Lower leg skin (tissue), 4 donors: Measurements from ENCODE around the gene SDK1. TPM values are rescaled to one million over a fixed set of nuclear protein-coding genes. Genes with fewer than 3 reads are reported as not detected.

ENCODE experiments used
- DNase-seq, 2 donors: peaks; one replicate each; pipeline ENCODE4 v3.0.0-alpha.2; 2019; ENCODE audit warnings: low spot score in 2 of 2
- H3K4me3 ChIP-seq: fragments of 200-600 bp; sonication (generic); 2 replicates; pipeline ENCODE4 v1.5.1; 2017; ENCODE audit warnings: mild to moderate bottlenecking, low read depth; ENCODE audit not compliant: poor library complexity, severe bottlenecking
- POLR2A ChIP-seq, 2 donors: fragments of 450-650 bp; IDR thresholded peaks; one replicate each; pipeline ENCODE4 v1.6.1; 2016 to 2017; ENCODE audit warnings: antibody characterized with exemption in 2 of 2, mild to moderate bottlenecking in 1 of 2, moderate library complexity in 1 of 2
- WGBS, 2 donors: methylation state at CpG; one replicate each; pipeline ENCODE4 v1.1.5; 2018; 5-methylcytosine and 5-hydroxymethylcytosine counted together
- intact Hi-C: fragments of 100-400 bp; cut with DNase I; formaldehyde crosslinking; loops from one replicate; pipeline ENCODE4 v1.15.0; 2023; ENCODE audit warnings: low total_unique reads
- total RNA-seq, 4 donors: library from RNA; depleted of rRNA; stranded (reverse); fragments of >200 nt; gene quantifications; one replicate each; pipeline ENCODE4 v1.1.0, GENCODE V29; 2016
- TF ChIP-seq, protein P1 (sequence below), 3 donors: fragments of 450-650 bp; IDR thresholded peaks; one replicate each; pipeline ENCODE4 v1.5.1; 2016; ENCODE audit warnings: antibody characterized with exemption in 3 of 3, mild to moderate bottlenecking in 3 of 3, moderate library complexity in 2 of 3

SDK1 gene
- total RNA-seq, 4 donors from 2014 or later = 1.9 to 7.2 (median 5.1) TPM

DNA sequence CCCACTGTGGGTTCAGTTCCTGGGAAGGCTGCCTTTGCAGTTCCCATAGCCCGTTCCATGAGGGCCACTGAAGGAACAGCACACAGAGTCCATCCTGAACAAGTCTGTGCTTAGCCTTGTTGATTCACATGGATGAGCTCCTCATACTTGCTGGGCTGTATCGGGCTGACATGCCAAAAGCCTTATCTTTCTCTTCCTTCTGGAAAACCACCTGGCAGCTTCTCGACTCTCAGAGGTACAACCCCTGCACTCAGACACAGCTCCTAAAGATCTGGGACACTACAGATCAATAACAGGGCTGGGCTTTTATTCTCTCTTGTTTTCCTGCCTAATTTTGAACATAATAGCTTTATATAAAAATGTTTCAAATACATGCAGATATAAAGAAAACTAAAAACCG lies 667.2 kb downstream of the SDK1 start:
- TF ChIP-seq, protein P1, sequence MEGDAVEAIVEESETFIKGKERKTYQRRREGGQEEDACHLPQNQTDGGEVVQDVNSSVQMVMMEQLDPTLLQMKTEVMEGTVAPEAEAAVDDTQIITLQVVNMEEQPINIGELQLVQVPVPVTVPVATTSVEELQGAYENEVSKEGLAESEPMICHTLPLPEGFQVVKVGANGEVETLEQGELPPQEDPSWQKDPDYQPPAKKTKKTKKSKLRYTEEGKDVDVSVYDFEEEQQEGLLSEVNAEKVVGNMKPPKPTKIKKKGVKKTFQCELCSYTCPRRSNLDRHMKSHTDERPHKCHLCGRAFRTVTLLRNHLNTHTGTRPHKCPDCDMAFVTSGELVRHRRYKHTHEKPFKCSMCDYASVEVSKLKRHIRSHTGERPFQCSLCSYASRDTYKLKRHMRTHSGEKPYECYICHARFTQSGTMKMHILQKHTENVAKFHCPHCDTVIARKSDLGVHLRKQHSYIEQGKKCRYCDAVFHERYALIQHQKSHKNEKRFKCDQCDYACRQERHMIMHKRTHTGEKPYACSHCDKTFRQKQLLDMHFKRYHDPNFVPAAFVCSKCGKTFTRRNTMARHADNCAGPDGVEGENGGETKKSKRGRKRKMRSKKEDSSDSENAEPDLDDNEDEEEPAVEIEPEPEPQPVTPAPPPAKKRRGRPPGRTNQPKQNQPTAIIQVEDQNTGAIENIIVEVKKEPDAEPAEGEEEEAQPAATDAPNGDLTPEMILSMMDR (IDR thresholded peaks at IDR 0.05) = no peak
- no peak for TF ChIP-seq POLR2A (IDR thresholded peaks at IDR 0.05)
- H3K4me3 ChIP-seq = no peak overlapping the region
- intact Hi-C loops = no loop called here
- WGBS, 2 donors = 72 to 78% methylated on average over 4 of the region's 4 CpGs
- no peak for DNase-seq

DNA sequence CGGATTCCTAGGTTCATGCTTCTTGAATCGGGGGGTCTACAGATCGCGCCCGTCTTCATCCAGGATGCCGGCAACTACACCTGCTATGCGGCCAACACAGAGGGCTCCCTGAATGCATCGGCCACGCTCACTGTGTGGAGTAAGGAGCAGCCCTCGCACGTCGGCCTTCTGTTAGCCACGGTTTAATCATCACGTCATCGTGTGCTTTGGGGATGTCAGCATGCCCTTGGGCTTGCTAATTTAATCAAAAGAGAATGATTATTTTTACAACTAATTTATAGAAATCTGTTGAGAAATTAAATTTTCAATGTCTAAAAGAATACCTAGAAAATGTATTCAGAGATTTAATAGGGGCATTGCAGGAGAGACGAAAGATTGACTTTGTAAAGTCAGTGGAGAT lies 668.2 kb downstream of the SDK1 start:
- no peak overlapping the region for H3K4me3 ChIP-seq
- WGBS, 2 donors = 95 to 96% methylated on average over 16 of the region's 16 CpGs
- DNase-seq = no peak
- no peak for TF ChIP-seq POLR2A (IDR thresholded peaks at IDR 0.05)
- TF ChIP-seq, protein P1 (IDR thresholded peaks at IDR 0.05) = no peak
- intact Hi-C loops = no loop called here

DNA sequence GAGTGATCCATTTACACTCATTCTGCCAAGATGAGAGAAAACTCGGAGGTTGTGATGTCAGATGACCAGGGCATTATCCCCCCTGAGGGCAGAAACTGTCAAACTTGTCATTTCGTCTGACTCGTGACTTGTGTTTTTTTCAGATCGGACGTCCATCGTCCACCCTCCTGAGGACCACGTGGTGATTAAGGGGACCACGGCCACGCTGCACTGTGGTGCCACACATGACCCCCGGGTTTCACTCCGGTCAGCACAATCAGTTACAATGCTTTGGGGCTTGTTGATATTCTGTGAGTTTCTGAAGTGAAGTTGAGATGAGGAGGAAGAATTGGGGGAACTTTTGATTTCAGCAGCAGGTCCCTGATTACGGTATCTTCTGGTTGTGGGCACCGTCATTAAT lies 670.3 kb downstream of the SDK1 start:
- intact Hi-C loops = no loop called here
- 86 to 87% methylated on average over 13 of the region's 13 CpGs for WGBS, 2 donors
- DNase-seq = no peak
- TF ChIP-seq, protein P1 (IDR thresholded peaks at IDR 0.05) = no peak
- TF ChIP-seq POLR2A (IDR thresholded peaks at IDR 0.05) = no peak
- no peak overlapping the region for H3K4me3 ChIP-seq

DNA sequence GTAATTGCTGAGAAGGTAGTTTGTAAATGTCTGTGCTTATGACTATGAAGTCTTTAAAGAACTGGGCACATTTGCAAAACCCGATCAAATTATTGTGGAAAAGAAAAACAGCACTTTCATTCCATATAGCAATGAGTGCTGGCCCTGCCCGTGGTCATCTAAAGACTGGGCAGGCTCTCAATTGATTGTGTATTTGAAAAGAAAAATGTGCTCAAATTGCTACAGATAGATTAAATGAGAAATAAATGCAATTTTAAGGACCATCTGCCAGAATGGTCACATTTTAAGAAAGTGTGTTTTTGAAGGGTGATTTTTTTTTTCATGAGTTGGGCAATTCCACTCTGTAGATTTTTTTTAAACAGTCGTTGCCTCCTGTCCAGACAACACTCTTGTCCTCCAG lies 672.2 kb downstream of the SDK1 start:
- H3K4me3 ChIP-seq = no peak overlapping the region
- intact Hi-C loops = no loop called here
- TF ChIP-seq, protein P1 (IDR thresholded peaks at IDR 0.05) = no peak
- no peak for TF ChIP-seq POLR2A (IDR thresholded peaks at IDR 0.05)
- WGBS, 2 donors = 77 to 85% methylated on average over 3 of the region's 3 CpGs
- no peak for DNase-seq

DNA sequence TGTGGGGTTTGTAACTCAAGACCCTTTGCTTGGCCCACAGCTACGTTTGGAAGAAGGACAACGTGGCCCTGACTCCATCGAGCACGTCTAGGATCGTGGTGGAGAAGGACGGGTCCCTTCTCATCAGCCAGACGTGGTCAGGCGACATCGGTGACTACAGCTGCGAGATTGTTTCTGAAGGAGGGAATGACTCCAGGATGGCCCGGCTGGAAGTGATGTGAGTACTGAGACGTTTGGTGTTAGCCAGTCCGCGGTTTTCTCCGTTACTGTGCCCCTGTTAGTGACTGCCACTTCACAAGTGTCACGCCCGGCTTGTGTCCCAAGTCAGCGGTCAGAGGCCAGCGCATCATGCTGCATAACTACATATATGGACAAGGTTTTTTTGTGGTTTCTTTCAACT lies 673.3 kb downstream of the SDK1 start:
- intact Hi-C loops = no loop called here
- DNase-seq = no peak
- H3K4me3 ChIP-seq = no peak overlapping the region
- 94 to 97% methylated on average over 19 of the region's 19 CpGs for WGBS, 2 donors
- TF ChIP-seq POLR2A (IDR thresholded peaks at IDR 0.05) = no peak

DNA sequence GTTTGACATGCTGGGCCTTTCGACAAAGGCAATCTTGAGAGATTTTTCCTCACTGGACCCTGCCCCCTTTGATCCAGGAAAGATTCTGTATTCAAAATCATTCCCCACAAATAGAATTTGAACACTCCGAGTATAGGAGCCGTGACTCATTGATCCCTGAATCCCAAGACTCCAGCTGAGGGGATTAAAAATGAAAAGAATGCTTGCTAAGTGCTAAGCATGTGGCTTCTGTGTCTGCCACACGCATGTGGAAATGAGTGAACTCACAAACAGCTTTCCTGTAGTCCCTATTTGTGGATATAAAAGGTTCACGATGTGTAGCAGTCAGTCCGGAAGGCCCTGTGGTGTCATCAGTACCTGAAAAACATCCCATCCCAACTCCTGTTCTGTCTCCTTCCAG lies 674.3 kb downstream of the SDK1 start:
- WGBS, 2 donors = 97% methylated on average over 6 of the region's 6 CpGs
- TF ChIP-seq POLR2A (IDR thresholded peaks at IDR 0.05) = no peak
- TF ChIP-seq, protein P1 (IDR thresholded peaks at IDR 0.05) = no peak
- no peak for DNase-seq
- intact Hi-C loops = no loop called here
- no peak overlapping the region for H3K4me3 ChIP-seq
